ENCODE results near the gene MYO5B.

MYO5B gene

DNA sequence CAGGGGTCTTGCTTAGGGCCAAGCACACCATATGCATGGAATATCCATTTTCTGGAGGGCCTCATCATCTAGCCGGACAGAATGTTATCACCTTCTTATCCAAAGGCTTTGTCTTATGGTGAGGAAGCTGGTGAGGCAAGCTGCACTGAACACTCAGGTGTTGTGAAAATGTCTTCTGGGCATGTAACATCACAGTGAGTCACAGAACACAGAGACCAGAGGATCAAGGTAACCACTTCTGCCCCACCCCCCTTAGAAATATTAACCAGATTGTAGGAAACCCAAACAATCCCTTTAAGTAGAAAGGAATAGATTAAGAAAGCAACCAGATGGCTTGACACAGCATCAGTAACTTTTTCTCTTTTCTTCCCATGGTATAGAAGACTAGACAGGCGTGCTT lies 51.1 kb downstream of the MYO5B start:
- no peak for DNase-seq

DNA sequence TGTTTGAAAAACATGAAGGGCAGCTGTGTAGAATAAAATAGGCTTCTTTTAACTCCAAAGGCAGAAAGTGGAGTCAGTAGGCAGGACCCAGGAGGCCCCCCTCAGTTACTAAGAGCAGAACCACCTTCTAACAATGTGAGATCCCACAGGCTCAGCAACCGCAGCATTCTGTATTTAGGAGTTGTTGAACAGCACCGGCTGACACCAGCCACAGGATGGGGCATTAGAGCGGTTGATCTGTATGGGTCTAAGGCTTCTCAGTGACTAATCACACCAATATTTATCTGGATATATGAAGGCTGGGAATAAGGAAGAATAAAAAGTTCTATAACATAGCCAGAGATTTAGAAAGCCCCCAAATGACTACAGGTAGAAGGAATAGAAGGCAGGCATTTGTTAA lies 51.7 kb downstream of the MYO5B start:
- DNase-seq: no peak

- DNase-seq: no peak
These were observed 52.4 kb downstream of the MYO5B start for GRCh38 chr18:50142441-50143120.

- no peak for DNase-seq
These were observed 56.5 kb downstream of the MYO5B start for GRCh38 chr18:50138181-50139064.

DNA sequence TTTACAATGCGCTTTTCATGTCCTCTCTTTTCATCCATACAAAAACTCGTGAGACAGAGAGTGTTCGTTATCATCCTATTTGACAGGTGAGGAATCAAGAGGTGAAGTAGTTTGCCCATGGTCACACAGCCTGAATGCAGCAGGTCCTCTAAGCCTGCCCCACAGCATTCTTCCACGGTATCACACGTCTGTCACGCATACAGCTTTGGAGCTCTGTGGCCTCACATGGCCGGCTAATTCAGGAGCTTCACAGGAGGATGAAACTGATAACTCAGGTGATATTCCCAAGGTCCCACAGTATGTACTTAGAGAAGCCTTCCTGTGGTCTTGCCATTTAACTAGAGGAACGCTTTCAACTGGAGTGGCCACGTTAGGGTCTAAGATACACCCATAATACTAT lies 59.0 kb downstream of the MYO5B start:
- no peak for DNase-seq

DNA sequence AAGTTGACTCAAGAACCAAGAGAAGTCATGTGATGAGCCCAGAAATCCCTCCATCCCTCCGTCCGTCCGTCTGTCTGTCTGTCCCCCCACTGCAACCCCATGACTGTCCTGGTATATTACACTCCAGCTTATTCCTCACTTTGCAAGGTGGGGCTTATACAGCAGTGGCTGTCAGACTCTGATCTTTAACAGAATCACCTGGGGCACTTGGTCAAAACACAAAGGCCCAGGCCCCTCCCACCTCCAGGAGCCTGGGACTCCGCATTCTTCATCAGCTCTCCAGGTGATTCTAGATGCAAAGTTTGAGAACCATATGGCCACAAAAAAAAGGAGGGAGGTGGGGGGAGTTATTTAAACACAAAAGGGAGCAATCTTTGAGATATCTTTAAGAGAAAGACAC lies 61.4 kb downstream of the MYO5B start:
- no peak for DNase-seq

GRCh38 chr18:50131591-50131990 lies 63.4 kb downstream of the MYO5B start:
- DNase-seq: no peak

DNA sequence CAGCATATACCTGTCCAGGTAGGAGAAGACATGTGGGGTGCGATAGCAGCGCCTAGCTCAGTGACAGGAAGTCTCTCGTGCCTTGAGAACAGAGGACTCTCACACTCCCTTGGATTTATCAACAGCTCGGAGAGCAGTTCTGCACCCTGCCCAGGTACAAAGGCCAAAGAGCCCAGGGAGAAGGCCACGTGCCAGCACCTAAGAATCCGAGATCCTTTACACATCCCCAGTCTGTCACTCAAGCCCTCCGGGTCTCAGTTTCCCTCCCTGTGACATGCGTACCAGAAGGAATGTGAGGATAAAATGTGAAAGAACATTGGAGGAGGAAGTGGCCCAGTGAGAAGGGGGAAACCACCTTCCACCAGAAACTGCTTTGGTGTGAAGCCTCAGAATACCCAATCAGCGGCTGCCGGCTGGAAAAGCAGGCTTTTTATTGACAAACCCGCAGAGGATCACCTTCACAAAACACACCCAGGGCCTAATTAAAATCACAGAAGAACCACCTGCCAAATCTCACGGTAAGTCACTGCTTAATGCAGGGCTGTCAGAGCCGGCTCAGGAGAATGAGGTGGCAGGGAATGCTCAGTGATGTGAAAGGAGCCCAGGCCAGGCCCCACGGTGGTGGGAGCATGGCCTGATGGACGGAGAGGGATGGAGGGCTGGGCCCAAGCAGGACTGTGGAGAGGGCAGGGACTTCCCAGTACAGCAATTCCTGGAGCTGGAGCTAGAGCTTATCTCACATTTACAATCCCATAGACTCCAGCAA lies 66.3 kb downstream of the MYO5B start:
- DNase-seq: no peak

GRCh38 chr18:50127516-50128210 lies 67.3 kb downstream of the MYO5B start:
- no peak for DNase-seq

- DNase-seq: no peak
These were observed 68.5 kb downstream of the MYO5B start for GRCh38 chr18:50126471-50126870.

DNA sequence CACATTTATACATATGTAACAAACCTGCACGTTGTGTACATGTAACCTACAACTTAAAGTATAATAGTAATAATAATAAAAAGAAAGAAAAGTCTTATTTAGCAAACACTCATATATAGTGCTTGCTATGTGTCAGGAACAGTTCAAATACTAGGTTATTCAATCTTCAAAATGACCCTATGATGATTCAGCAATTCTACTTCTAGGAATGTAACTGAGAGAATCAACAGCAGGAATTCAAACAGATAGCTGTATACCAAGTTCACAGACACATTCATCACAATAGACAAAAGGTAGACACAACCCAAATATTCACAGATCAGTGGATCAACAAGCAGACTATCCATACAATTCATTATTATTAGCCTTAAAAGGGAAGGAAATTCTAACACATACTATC lies 69.5 kb downstream of the MYO5B start:
- DNase-seq: no peak

GRCh38 chr18:50119296-50119695 lies 75.7 kb downstream of the MYO5B start:
- no peak for DNase-seq

DNA sequence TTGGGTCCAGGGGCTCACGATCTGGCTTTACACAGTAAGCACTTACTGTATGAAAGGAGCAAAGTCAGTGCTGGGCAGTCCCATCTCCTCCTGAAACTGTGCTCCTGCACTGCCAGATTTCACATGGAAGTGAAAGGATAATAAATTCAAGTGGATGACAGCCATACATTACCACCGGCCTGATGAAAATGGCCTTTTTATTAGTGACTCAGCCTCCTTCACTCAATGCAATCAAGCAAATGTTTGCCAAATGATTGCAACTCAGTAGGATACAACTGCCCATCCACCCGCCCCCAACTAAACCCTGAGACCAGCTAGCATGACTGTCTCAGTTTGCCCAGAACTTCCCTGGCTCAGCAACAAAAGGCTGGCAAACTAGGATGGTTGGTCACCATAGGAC lies 77.1 kb downstream of the MYO5B start:
- no peak for DNase-seq

GRCh38 chr18:50115095-50115494 lies 79.9 kb downstream of the MYO5B start:
- DNase-seq: no peak

- no peak for DNase-seq
These were observed 80.5 kb downstream of the MYO5B start for GRCh38 chr18:50114448-50114847.

- no peak for DNase-seq
These were observed 81.2 kb downstream of the MYO5B start for GRCh38 chr18:50113726-50114125.

- DNase-seq: no peak
These were observed 83.5 kb downstream of the MYO5B start for GRCh38 chr18:50111398-50111797.

- no peak for DNase-seq
These were observed 87.4 kb downstream of the MYO5B start for GRCh38 chr18:50107468-50107977.

DNA sequence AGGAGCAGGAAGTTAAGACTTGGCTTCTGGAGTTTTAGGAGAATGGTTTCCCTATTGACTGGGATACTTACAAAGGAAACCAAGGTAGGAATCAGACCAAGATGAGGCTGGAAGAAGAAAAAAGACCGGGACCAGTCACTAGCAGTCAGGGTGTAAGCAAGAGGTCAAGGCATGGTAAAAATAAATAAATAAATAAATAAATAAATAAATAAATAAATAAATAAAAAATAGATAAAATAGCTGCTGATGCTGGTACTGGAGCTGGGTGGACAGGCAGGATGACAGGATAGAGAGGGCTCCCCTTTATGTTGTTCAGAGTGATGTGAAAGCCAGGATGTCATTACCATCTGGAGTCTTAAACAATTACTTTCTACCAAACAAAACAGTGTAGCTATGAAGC lies 89.9 kb downstream of the MYO5B start:
- no peak for DNase-seq

- no peak for DNase-seq
These were observed 90.5 kb downstream of the MYO5B start for GRCh38 chr18:50104421-50104820.

- no peak for DNase-seq
These were observed 95.1 kb downstream of the MYO5B start for GRCh38 chr18:50099725-50100407.

GRCh38 chr18:50097702-50098101 lies 97.2 kb downstream of the MYO5B start:
- DNase-seq: no peak

Data from activated effector memory CD4-positive, alpha-beta T cell treated with anti-CD3 and anti-CD28 coated beads, Interleukin-2, amount 50 U/mL, for 16 hours (primary cell).